WTC11 (cell line): ENCODE results near the gene CASP2. TPM values are rescaled to one million over a fixed set of nuclear protein-coding genes. Genes with fewer than 3 reads are reported as not detected.

Source experiments
- ATAC-seq: fragments of 200-7000 bp; cut with Tn5 transposase; 2 replicates; pipeline ENCODE4 v1.10.0; 2021; ENCODE audit warnings: mild to moderate bottlenecking, moderate library complexity
- CTCF ChIA-PET: fragments of 300-600 bp; sonication (Branson Sonifier 250); formaldehyde crosslinking; loops from one replicate; lab custom pipeline; 2021; ENCODE audit warnings: antibody characterized with exemption; lab: Charles Lee
- POLR2A ChIA-PET: fragments of 350-600 bp; sonication (Branson Sonifier 250); formaldehyde crosslinking; loops from one replicate; lab custom pipeline; 2021; ENCODE audit warnings: antibody characterized with exemption; lab: Charles Lee
- DNase-seq: peaks from one replicate; pipeline ENCODE4 v3.0.0; 2021; ENCODE audit warnings: low spot score
- H3K27ac Mint-ChIP-seq: 2 replicates; pipeline ENCODE4 v1.8.0; 2021; ENCODE audit warnings: mixed read lengths
- H3K27me3 Mint-ChIP-seq: 2 replicates; pipeline ENCODE4 v1.8.0; 2021; ENCODE audit warnings: low read depth, mild to moderate bottlenecking, moderate library complexity, mixed read lengths
- H3K36me3 Mint-ChIP-seq: 2 replicates; pipeline ENCODE4 v1.8.0; 2021; ENCODE audit warnings: mixed read lengths
- H3K4me1 Mint-ChIP-seq: 2 replicates; pipeline ENCODE4 v1.8.0; 2022; ENCODE audit warnings: mixed read lengths
- H3K4me3 Mint-ChIP-seq: 2 replicates; pipeline ENCODE4 v1.8.0; 2021; ENCODE audit warnings: mild to moderate bottlenecking, moderate library complexity, mixed read lengths
- H3K9me3 Mint-ChIP-seq: 2 replicates; pipeline ENCODE4 v1.8.0; 2021; ENCODE audit warnings: mixed read lengths
- ATF1 ChIP-seq: sonication (generic); formaldehyde crosslinking; IDR thresholded peaks from 2 replicates; pipeline ENCODE4 v1.8.1; 2023; ENCODE audit warnings: mild to moderate bottlenecking, moderate library complexity, missing genetic modification reagents
- ATF3 ChIP-seq: sonication (generic); formaldehyde crosslinking; conservative IDR thresholded peaks from 2 replicates; pipeline ENCODE4 v1.8.1; 2022; ENCODE audit warnings: mild to moderate bottlenecking, missing genetic modification reagents
- CREM ChIP-seq: sonication (generic); formaldehyde crosslinking; IDR thresholded peaks from 2 replicates; pipeline ENCODE4 v1.8.1; 2022; ENCODE audit warnings: mild to moderate bottlenecking, missing genetic modification reagents, moderate library complexity
- EMX1 ChIP-seq: fragments of 250-450 bp; sonication (Bioruptor Pico); IDR thresholded peaks from 2 replicates; pipeline ENCODE4 v1.8.0; 2021; ENCODE audit warnings: mild to moderate bottlenecking
- GRHL2 ChIP-seq: fragments of 250-450 bp; sonication (Bioruptor Pico); IDR thresholded peaks from 2 replicates; pipeline ENCODE4 v1.8.0; 2022; ENCODE audit warnings: mild to moderate bottlenecking, moderate library complexity; ENCODE audit not compliant: insufficient replicate concordance, severe bottlenecking
- HMGXB4 ChIP-seq: sonication (generic); formaldehyde crosslinking; IDR thresholded peaks from 2 replicates; pipeline ENCODE4 v1.8.1; 2023; ENCODE audit warnings: mild to moderate bottlenecking, moderate library complexity, missing genetic modification reagents
- RORB ChIP-seq: fragments of 250-450 bp; sonication (Bioruptor Pico); IDR thresholded peaks from 2 replicates; pipeline ENCODE4 v1.9.0; 2021; ENCODE audit warnings: mild to moderate bottlenecking
- SP1 ChIP-seq: sonication (generic); formaldehyde crosslinking; conservative IDR thresholded peaks from 2 replicates; pipeline ENCODE4 v1.8.1; 2022; ENCODE audit warnings: missing genetic modification reagents
- TEAD1 ChIP-seq: sonication (generic); formaldehyde crosslinking; IDR thresholded peaks from 2 replicates; pipeline ENCODE4 v1.8.0; 2022; ENCODE audit warnings: mild to moderate bottlenecking, missing genetic modification reagents
- USF1 ChIP-seq: sonication (generic); formaldehyde crosslinking; IDR thresholded peaks from 2 replicates; pipeline ENCODE4 v1.8.0; 2022; ENCODE audit warnings: mild to moderate bottlenecking, missing genetic modification reagents
- ZBTB21 ChIP-seq: sonication (generic); formaldehyde crosslinking; IDR thresholded peaks from 2 replicates; pipeline ENCODE4 v1.8.1; 2023; ENCODE audit warnings: mild to moderate bottlenecking, missing genetic modification reagents, borderline replicate concordance
- ZNF121 ChIP-seq: sonication (generic); formaldehyde crosslinking; IDR thresholded peaks from 2 replicates; pipeline ENCODE4 v1.8.0; 2023; ENCODE audit warnings: missing genetic modification reagents
- ZNF138 ChIP-seq: sonication (generic); formaldehyde crosslinking; conservative IDR thresholded peaks from 2 replicates; pipeline ENCODE4 v1.8.1; 2022; ENCODE audit warnings: mild to moderate bottlenecking, moderate library complexity, missing genetic modification reagents
- ZNF512 ChIP-seq: sonication (generic); formaldehyde crosslinking; IDR thresholded peaks from 2 replicates; pipeline ENCODE4 v1.8.1; 2022; ENCODE audit warnings: missing genetic modification reagents, borderline replicate concordance
- total RNA-seq: library from RNA; stranded (reverse); gene quantifications from 3 replicates; pipeline ENCODE4 v1.2.3, GENCODE V29; 2021
- TF ChIP-seq, protein P1 (sequence below): sonication (generic); formaldehyde crosslinking; IDR thresholded peaks from 2 replicates; pipeline ENCODE4 v1.8.1; 2023; ENCODE audit warnings: mild to moderate bottlenecking, missing genetic modification reagents
- TF ChIP-seq, protein P2 (sequence below): sonication (generic); formaldehyde crosslinking; IDR thresholded peaks from 2 replicates; pipeline ENCODE4 v1.8.0; 2022; ENCODE audit warnings: mild to moderate bottlenecking, missing genetic modification reagents
- TF ChIP-seq, protein P3 (sequence below): sonication (generic); formaldehyde crosslinking; IDR thresholded peaks from 2 replicates; pipeline ENCODE4 v1.8.0; 2022; ENCODE audit warnings: mild to moderate bottlenecking, missing genetic modification reagents
- TF ChIP-seq, protein P4 (sequence below): sonication (generic); formaldehyde crosslinking; IDR thresholded peaks from 2 replicates; pipeline ENCODE4 v1.8.1; 2023; ENCODE audit warnings: mild to moderate bottlenecking, missing genetic modification reagents, moderate library complexity
- TF ChIP-seq, protein P5 (sequence below): sonication (generic); formaldehyde crosslinking; IDR thresholded peaks from 2 replicates; pipeline ENCODE4 v1.8.0; 2022; ENCODE audit warnings: mild to moderate bottlenecking, missing genetic modification reagents

CASP2 gene
- total RNA-seq, 1 experiment from 2014 or later, result 35.4 TPM

DNA sequence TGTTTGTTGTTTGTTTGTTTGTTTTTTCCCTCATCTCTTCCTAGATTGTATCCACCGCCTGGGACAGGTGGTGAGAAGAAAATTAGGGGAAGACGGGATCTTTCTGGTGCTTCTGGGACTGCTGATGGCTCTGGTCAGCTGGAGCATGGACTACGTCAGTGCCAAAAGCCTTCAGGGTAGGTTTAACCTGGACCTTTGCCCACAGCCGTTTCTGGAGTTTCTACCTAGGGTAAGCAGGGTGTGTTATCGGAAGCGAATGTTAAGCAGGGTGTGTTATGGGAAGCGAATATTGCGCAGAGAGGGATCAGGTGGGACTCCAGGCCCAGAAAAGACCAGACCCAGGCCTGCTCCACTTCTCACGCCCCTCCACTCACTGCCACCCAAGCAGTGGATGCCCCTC, 32.5 kb downstream of the CASP2 start:
- H3K27ac Mint-ChIP-seq, result no peak overlapping the region
- ATAC-seq (no peak), DNase-seq (no peak)
- POLR2A ChIA-PET, result no interaction called here
- TF ChIP-seq, protein P1, sequence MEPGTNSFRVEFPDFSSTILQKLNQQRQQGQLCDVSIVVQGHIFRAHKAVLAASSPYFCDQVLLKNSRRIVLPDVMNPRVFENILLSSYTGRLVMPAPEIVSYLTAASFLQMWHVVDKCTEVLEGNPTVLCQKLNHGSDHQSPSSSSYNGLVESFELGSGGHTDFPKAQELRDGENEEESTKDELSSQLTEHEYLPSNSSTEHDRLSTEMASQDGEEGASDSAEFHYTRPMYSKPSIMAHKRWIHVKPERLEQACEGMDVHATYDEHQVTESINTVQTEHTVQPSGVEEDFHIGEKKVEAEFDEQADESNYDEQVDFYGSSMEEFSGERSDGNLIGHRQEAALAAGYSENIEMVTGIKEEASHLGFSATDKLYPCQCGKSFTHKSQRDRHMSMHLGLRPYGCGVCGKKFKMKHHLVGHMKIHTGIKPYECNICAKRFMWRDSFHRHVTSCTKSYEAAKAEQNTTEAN (CRISPR knock-in tag), result no peak
- TF ChIP-seq HMGXB4 (no peak), RORB (no peak), ZNF512 (CRISPR knock-in tag) (no peak), CREM (CRISPR knock-in tag) (no peak), SP1 (no peak), GRHL2 (CRISPR knock-in tag) (no peak), ZNF121 (CRISPR knock-in tag) (no peak), EMX1 (CRISPR knock-in tag) (no peak), ATF1 (CRISPR knock-in tag) (no peak), TEAD1 (CRISPR knock-in tag) (no peak), ATF3 (CRISPR knock-in tag) (no peak), ZBTB21 (CRISPR knock-in tag) (no peak), ZNF138 (CRISPR knock-in tag) (no peak), USF1 (no peak)
- TF ChIP-seq, protein P2, sequence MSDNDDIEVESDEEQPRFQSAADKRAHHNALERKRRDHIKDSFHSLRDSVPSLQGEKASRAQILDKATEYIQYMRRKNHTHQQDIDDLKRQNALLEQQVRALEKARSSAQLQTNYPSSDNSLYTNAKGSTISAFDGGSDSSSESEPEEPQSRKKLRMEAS, result no peak
- TF ChIP-seq, protein P3, sequence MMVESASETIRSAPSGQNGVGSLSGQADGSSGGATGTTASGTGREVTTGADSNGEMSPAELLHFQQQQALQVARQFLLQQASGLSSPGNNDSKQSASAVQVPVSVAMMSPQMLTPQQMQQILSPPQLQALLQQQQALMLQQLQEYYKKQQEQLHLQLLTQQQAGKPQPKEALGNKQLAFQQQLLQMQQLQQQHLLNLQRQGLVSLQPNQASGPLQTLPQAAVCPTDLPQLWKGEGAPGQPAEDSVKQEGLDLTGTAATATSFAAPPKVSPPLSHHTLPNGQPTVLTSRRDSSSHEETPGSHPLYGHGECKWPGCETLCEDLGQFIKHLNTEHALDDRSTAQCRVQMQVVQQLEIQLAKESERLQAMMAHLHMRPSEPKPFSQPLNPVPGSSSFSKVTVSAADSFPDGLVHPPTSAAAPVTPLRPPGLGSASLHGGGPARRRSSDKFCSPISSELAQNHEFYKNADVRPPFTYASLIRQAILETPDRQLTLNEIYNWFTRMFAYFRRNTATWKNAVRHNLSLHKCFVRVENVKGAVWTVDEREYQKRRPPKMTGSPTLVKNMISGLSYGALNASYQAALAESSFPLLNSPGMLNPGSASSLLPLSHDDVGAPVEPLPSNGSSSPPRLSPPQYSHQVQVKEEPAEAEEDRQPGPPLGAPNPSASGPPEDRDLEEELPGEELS (CRISPR knock-in tag), result no peak
- TF ChIP-seq, protein P4, sequence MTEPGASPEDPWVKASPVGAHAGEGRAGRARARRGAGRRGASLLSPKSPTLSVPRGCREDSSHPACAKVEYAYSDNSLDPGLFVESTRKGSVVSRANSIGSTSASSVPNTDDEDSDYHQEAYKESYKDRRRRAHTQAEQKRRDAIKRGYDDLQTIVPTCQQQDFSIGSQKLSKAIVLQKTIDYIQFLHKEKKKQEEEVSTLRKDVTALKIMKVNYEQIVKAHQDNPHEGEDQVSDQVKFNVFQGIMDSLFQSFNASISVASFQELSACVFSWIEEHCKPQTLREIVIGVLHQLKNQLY, result no peak
- TF ChIP-seq, protein P5, sequence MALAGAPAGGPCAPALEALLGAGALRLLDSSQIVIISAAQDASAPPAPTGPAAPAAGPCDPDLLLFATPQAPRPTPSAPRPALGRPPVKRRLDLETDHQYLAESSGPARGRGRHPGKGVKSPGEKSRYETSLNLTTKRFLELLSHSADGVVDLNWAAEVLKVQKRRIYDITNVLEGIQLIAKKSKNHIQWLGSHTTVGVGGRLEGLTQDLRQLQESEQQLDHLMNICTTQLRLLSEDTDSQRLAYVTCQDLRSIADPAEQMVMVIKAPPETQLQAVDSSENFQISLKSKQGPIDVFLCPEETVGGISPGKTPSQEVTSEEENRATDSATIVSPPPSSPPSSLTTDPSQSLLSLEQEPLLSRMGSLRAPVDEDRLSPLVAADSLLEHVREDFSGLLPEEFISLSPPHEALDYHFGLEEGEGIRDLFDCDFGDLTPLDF (CRISPR knock-in tag), result no peak
- no peaks in the 10 kb centered on the region for H3K9me3 Mint-ChIP-seq
- H3K36me3 Mint-ChIP-seq, result no peaks in the 10 kb centered on the region
- H3K4me1 Mint-ChIP-seq, result peaks cover 31% of the 10 kb centered on the region
- H3K4me3 Mint-ChIP-seq, result no peak overlapping the region
- CTCF ChIA-PET, result no interaction called here
- no peaks in the 10 kb centered on the region; the same call in 1 of the 2 replicates for H3K27me3 Mint-ChIP-seq
